K562 (cell line): ENCODE data around the gene CBFA2T2. TPM values are rescaled to one million over a fixed set of nuclear protein-coding genes. Genes with fewer than 3 reads are reported as not detected.

Experiments used
- ATF6 ChIP-seq: sonication (generic); formaldehyde crosslinking; IDR thresholded peaks from 2 replicates; pipeline ENCODE4 v1.4.0; 2020; ENCODE audit warnings: mild to moderate bottlenecking, missing genetic modification reagents
- BRF2 ChIP-seq: IDR thresholded peaks from 3 replicates; pipeline ENCODE4 v1.6.1; 2011; ENCODE audit warnings: borderline replicate concordance, mild to moderate bottlenecking; ENCODE audit not compliant: insufficient read length, insufficient read depth
- CBFA2T3 ChIP-seq: fragments of 450-650 bp; IDR thresholded peaks from 2 replicates; pipeline ENCODE4 v1.6.1; 2017
- CBX5 ChIP-seq: IDR thresholded peaks from 2 replicates; pipeline ENCODE4 v1.6.1; 2014; ENCODE audit warnings: low read depth, borderline replicate concordance
- HDAC6 ChIP-seq: IDR thresholded peaks from 2 replicates; pipeline ENCODE4 v1.6.1; 2012; ENCODE audit warnings: low read depth, mild to moderate bottlenecking, control low read depth, inconsistent platforms, low read length, moderate library complexity
- RERE ChIP-seq: sonication (generic); formaldehyde crosslinking; IDR thresholded peaks from 2 replicates; pipeline ENCODE4 v1.8.0; 2023; ENCODE audit warnings: missing genetic modification reagents, mild to moderate bottlenecking, borderline replicate concordance
- SIRT6 ChIP-seq: IDR thresholded peaks from one replicate; pipeline ENCODE4 v1.6.1; 2012; ENCODE audit warnings: low read depth, mild to moderate bottlenecking, control low read depth, inconsistent platforms, low read length, moderate library complexity
- SIX5 ChIP-seq, 2 experiments: IDR thresholded peaks; 2 replicates each; pipeline ENCODE4 v1.6.1; 2011; ENCODE audit warnings: low read length in 2 of 2, borderline replicate concordance in 1 of 2, low read depth in 1 of 2, mild to moderate bottlenecking in 1 of 2, moderate library complexity in 1 of 2; ENCODE audit not compliant: insufficient read depth in 1 of 2
- XRCC4 ChIP-seq: IDR thresholded peaks from one replicate; pipeline ENCODE4 v1.6.1; 2011; ENCODE audit not compliant: insufficient read depth, insufficient read length; ENCODE audit errors: extremely low read depth
- ZC3H8 ChIP-seq: fragments of 450-650 bp; IDR thresholded peaks from 2 replicates; pipeline ENCODE4 v1.6.1; 2017
- ZNF12 ChIP-seq: sonication (generic); formaldehyde crosslinking; IDR thresholded peaks from 2 replicates; pipeline ENCODE4 v1.4.0; 2020; ENCODE audit warnings: mild to moderate bottlenecking, missing genetic modification reagents
- ZNF639 ChIP-seq, 2 experiments: fragments of 200-800 bp in 1 of 2; sonication (Bioruptor generic) in 1 of 2; sonication (generic) in 1 of 2; formaldehyde crosslinking in 1 of 2; IDR thresholded peaks in 1 of 2; conservative IDR thresholded peaks in 1 of 2; 2 replicates each; pipeline versions ENCODE4 v1.5.0 to v1.6.1; 2016 to 2020; ENCODE audit warnings: missing compliant biosample characterization in 1 of 2, missing genetic modification characterization in 1 of 2, missing genetic modification reagents in 1 of 2
- ZNF76 ChIP-seq: fragments of 250-450 bp; sonication (Bioruptor Pico); IDR thresholded peaks from 2 replicates; pipeline ENCODE4 v1.4.0; 2020; ENCODE audit warnings: mild to moderate bottlenecking, moderate library complexity, borderline replicate concordance
- ZNF830 ChIP-seq: fragments of 250-450 bp; sonication (Bioruptor Pico); IDR thresholded peaks from 2 replicates; pipeline ENCODE4 v1.5.0; 2021; ENCODE audit warnings: mild to moderate bottlenecking
- polyA plus RNA-seq, 8 experiments: library from polyadenylated mRNA; depleted of rRNA in 4 of 8; stranded (reverse) in 5 of 8; unstranded in 3 of 8; fragments of >200 nt; fragmentation: Nextera tagmentation in 2 of 8; fragmentation: Illumina TruSeq in 1 of 8; extraction: Ambion mirVana in 2 of 8; extraction: Trizol in 1 of 8; gene quantifications; 2 replicates each; pipeline versions ENCODE4 v1.2.1 to v1.2.3, GENCODE V29; 2011 to 2014; ENCODE audit warnings: inconsistent platforms in 1 of 8, missing spikeins in 1 of 8
- total RNA-seq, 7 experiments: library from RNA; depleted of rRNA in 6 of 7; stranded (reverse); fragments of >200 nt in 6 of 7; fragmentation: Illumina TruSeq in 2 of 7; extraction: Trizol in 2 of 7; gene quantifications; 2 replicates each; pipeline versions ENCODE4 v1.2.1 to v1.2.3, GENCODE V29; 2011 to 2021; ENCODE audit warnings: low replicate concordance in 1 of 7

Gene CBFA2T2
- total and polyA plus RNA-seq, 9 of the 15 experiments (the other 6 are each of a cell fraction or from before 2014, with no cell fraction given), result 0.27 to 9.6 (median 5.8) TPM

- TF ChIP-seq RERE (CRISPR knock-in tag), result 0 out of 2 replicates have a peak, but pooled peaks have one; percentile 35
- TF ChIP-seq XRCC4, result no peak
- no peak for TF ChIP-seq SIX5 (IDR thresholded peaks at IDR 0.05; ENCODE audit: borderline replicate concordance in 1 of 2, insufficient read depth in 1 of 2, low read depth in 1 of 2, low read length in 2 of 2)
- no peak for TF ChIP-seq CBX5
- no peak for TF ChIP-seq ZNF830
- TF ChIP-seq HDAC6, result no peak
- no peak for TF ChIP-seq ZNF12 (CRISPR knock-in tag)
- TF ChIP-seq CBFA2T3, result no peak
- TF ChIP-seq BRF2, result no peak
- no peak for TF ChIP-seq ATF6 (CRISPR knock-in tag)
- TF ChIP-seq ZNF76 (CRISPR knock-in tag), result 0 out of 2 replicates have a peak, but pooled peaks have one; percentile 54
- TF ChIP-seq ZNF639 (CRISPR knock-in tag; conservative IDR thresholded peaks at IDR 0.05 in 1 of 2, IDR thresholded peaks at IDR 0.05 in 1 of 2), result peak in 1 of 2 experiments; percentile 84; a peak in 2 of 4 replicates
- no peak for TF ChIP-seq SIRT6
- no peak for TF ChIP-seq ZC3H8
Measured at GRCh38 chr20:33663161-33664084, 173.5 kb downstream of the CBFA2T2 start (continued).
